Fibroblast of lung (primary cell): ENCODE data around the gene DLGAP1. TPM values are rescaled to one million over a fixed set of nuclear protein-coding genes. Genes with fewer than 3 reads are reported as not detected.

ENCODE experiments used
- DNase-seq, 2 donors: peaks; one replicate each; pipeline versions ENCODE4 v3.0.0 to v3.0.0-alpha.2; 2010; ENCODE audit warnings: low read depth in 2 of 2
- H2AFZ ChIP-seq: 2 replicates; pipeline ENCODE4 v1.5.1; 2012; ENCODE audit warnings: low read length, control low read depth, inconsistent platforms
- H3K27ac ChIP-seq: 2 replicates; pipeline ENCODE4 v1.5.1; 2011; ENCODE audit warnings: low read length, control low read depth; ENCODE audit not compliant: insufficient read depth
- H3K27me3 ChIP-seq: 2 replicates; pipeline ENCODE4 v1.5.1; 2011; ENCODE audit warnings: mild to moderate bottlenecking, low read length; ENCODE audit not compliant: control insufficient read depth, insufficient read depth
- H3K36me3 ChIP-seq: 2 replicates; pipeline ENCODE4 v1.5.1; 2011; ENCODE audit warnings: low read length; ENCODE audit not compliant: control insufficient read depth, insufficient read depth
- H3K4me1 ChIP-seq: 2 replicates; pipeline ENCODE4 v1.5.1; 2011; ENCODE audit warnings: low read length; ENCODE audit not compliant: control insufficient read depth, insufficient read depth; ENCODE audit errors: extremely low read depth
- H3K4me2 ChIP-seq: 2 replicates; pipeline ENCODE4 v1.5.1; 2011; ENCODE audit warnings: low read length, control low read depth; ENCODE audit not compliant: insufficient read depth; ENCODE audit errors: extremely low read depth
- H3K4me3 ChIP-seq, 4 experiments: fragments of 200-600 bp in 1 of 4; sonication (generic) in 1 of 4; replicated peaks in 1 of 4; 2 replicates each; pipeline ENCODE4 v1.5.1; 2011 to 2016; ENCODE audit warnings: low read length in 4 of 4, low read depth in 3 of 4, mild to moderate bottlenecking in 3 of 4, control low read depth in 2 of 4, inconsistent platforms in 1 of 4, mixed read lengths in 1 of 4; ENCODE audit not compliant: insufficient read depth in 1 of 4; ENCODE audit errors: control extremely low read depth in 1 of 4
- H3K79me2 ChIP-seq: 2 replicates; pipeline ENCODE4 v1.5.1; 2012; ENCODE audit warnings: mild to moderate bottlenecking, low read length, inconsistent platforms; ENCODE audit not compliant: control insufficient read depth, insufficient read depth
- H3K9ac ChIP-seq: 2 replicates; pipeline ENCODE4 v1.5.1; 2011; ENCODE audit warnings: mild to moderate bottlenecking, low read length, control low read depth; ENCODE audit not compliant: insufficient read depth
- H3K9me3 ChIP-seq: 2 replicates; pipeline ENCODE4 v1.5.1; 2012; ENCODE audit warnings: low read depth, low read length; ENCODE audit not compliant: control insufficient read depth, insufficient read depth
- H4K20me1 ChIP-seq: 2 replicates; pipeline ENCODE4 v1.5.1; 2011; ENCODE audit warnings: low read length; ENCODE audit not compliant: control insufficient read depth, insufficient read depth; ENCODE audit errors: extremely low read depth
- CTCF ChIP-seq, 2 donors: IDR thresholded peaks in 1 of 2; conservative IDR thresholded peaks in 1 of 2; 1 replicate in 1 of 2; 2 replicates in 1 of 2; pipeline ENCODE4 v1.5.1; 2011 to 2012; ENCODE audit warnings: low read length in 2 of 2, control low read depth in 1 of 2, inconsistent platforms in 1 of 2, low read depth in 1 of 2, mild to moderate bottlenecking in 1 of 2
- EZH2 ChIP-seq: IDR thresholded peaks from 2 replicates; pipeline ENCODE4 v1.5.1; 2012; ENCODE audit warnings: low read length, control low read depth, mild to moderate bottlenecking; ENCODE audit errors: missing control alignments
- polyA plus RNA-seq, 2 donors: library from polyadenylated mRNA; depleted of rRNA in 1 of 2; stranded (reverse) in 1 of 2; unstranded in 1 of 2; fragments of >200 nt; gene quantifications; 2 replicates each; pipeline ENCODE4 v1.2.1, GENCODE V29; 2011 to 2012; ENCODE audit warnings: missing spikeins in 1 of 2
- total RNA-seq: library from RNA; depleted of rRNA; stranded (reverse); fragments of >200 nt; gene quantifications from 2 replicates; pipeline ENCODE4 v1.2.1, GENCODE V29; 2014

The DLGAP1 gene
- total and polyA plus RNA-seq, 2 donors (not counting 1 experiment from before 2014, with no cell fraction given) = 0.16 to 0.17 TPM

DNA sequence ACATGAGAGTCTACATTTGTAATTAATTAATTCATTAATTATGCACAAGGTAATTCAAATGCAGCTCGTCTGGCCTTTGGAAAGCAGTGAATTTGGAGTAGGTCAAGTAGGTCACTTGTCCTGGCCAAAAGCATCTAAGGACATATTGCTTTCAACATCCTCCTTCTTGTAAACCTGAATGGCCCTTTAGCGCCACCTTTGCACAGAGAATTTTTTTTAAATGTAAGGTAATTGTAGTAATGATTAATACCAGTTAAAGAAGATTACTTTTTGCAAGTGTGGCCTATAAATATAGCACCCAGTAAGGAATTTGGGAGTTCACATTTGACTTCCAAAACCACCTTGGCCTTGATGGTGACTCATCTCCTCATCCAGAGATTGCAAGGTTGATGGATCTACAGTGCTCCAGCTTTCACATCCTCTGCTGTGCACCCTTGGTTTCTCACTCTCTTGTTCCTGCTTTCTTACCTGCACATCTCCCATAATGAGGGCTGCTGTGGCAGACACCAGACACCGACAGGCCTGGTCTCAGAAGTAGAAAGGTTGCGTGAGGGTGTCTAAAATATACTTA, 523.5 kb downstream of the DLGAP1 start:
- no peak overlapping the region for H3K9ac ChIP-seq
- no peak overlapping the region for H3K4me3 ChIP-seq
- no peak overlapping the region for H3K27ac ChIP-seq
- H3K9me3 ChIP-seq = no peaks in the 10 kb centered on the region
- TF ChIP-seq CTCF (conservative IDR thresholded peaks at IDR 0.05 in 1 of 2, IDR thresholded peaks at IDR 0.05 in 1 of 2; ENCODE audit: low read depth in 1 of 2, low read length in 2 of 2) (no peak), EZH2 (no peak)
- H3K4me2 ChIP-seq = no peak overlapping the region
- no peak overlapping the region for H2AFZ ChIP-seq
- peak in 1 of 2 donors; percentile 41 for DNase-seq
- no peaks in the 10 kb centered on the region for H3K27me3 ChIP-seq
- no peaks in the 10 kb centered on the region for H3K36me3 ChIP-seq
- no peaks in the 10 kb centered on the region for H4K20me1 ChIP-seq
- H3K4me1 ChIP-seq = no peaks in the 10 kb centered on the region
- H3K79me2 ChIP-seq = no peaks in the 10 kb centered on the region

DNA sequence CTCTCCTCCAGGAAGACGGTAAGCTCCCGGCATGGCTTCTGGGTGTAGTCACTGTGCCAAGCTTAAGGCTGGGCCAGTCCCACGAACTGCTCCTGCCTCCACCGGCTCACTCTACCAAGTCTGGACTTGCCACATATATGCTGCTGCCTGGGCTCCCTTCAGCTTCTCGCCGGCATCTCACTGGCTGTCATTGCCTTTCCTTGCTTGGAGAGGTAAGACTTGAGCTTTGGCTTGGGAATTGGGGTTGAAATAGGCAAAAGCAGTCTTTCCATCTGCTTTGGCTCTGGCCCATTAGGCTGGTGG, 524.1 kb downstream of the DLGAP1 start:
- H3K9me3 ChIP-seq = no peaks in the 10 kb centered on the region
- DNase-seq = no peak
- H3K9ac ChIP-seq = no peak overlapping the region

More for the DNA sequence above, 524.1 kb downstream of the DLGAP1 start:
- no peak for TF ChIP-seq CTCF (conservative IDR thresholded peaks at IDR 0.05 in 1 of 2, IDR thresholded peaks at IDR 0.05 in 1 of 2; ENCODE audit: low read depth in 1 of 2, low read length in 2 of 2)
- TF ChIP-seq EZH2 = no peak
- H2AFZ ChIP-seq = no peak overlapping the region
- H3K4me3 ChIP-seq = no peak overlapping the region
- H3K79me2 ChIP-seq = no peaks in the 10 kb centered on the region
- H3K27ac ChIP-seq = no peak overlapping the region
- no peaks in the 10 kb centered on the region for H4K20me1 ChIP-seq
- H3K4me2 ChIP-seq = no peak overlapping the region
- H3K4me1 ChIP-seq = no peaks in the 10 kb centered on the region
- H3K36me3 ChIP-seq = no peaks in the 10 kb centered on the region
- no peaks in the 10 kb centered on the region for H3K27me3 ChIP-seq
